ENCODE measurements around the gene GTF2H2C.
"Not testable (repeated sequence)": the region's sequence is repeated elsewhere in the genome, so short reads cannot be mapped to it uniquely, and the experiment has no call there.

DNA sequence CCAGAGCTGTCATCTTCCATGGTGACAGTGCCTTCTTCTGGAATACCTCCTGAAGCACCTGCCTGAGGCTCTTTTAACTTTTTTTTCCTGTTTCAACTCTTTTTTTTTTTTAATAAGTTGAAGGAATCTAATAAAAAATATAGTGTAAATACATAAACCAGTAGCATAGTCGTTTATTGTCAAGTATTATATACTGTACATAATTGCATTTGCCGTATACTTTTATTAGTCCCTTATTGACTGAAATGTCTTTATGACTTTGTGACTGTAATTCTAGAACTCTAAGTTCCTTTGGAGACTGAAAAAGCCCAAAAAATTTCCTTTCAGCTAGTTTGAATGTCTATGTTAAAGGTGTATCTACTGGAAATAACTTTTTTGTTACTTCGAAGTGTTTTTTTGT is 22.1 kb upstream of the GTF2H2C start:
- TF ChIP-seq, protein P1, sequence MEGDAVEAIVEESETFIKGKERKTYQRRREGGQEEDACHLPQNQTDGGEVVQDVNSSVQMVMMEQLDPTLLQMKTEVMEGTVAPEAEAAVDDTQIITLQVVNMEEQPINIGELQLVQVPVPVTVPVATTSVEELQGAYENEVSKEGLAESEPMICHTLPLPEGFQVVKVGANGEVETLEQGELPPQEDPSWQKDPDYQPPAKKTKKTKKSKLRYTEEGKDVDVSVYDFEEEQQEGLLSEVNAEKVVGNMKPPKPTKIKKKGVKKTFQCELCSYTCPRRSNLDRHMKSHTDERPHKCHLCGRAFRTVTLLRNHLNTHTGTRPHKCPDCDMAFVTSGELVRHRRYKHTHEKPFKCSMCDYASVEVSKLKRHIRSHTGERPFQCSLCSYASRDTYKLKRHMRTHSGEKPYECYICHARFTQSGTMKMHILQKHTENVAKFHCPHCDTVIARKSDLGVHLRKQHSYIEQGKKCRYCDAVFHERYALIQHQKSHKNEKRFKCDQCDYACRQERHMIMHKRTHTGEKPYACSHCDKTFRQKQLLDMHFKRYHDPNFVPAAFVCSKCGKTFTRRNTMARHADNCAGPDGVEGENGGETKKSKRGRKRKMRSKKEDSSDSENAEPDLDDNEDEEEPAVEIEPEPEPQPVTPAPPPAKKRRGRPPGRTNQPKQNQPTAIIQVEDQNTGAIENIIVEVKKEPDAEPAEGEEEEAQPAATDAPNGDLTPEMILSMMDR (IDR thresholded peaks at IDR 0.05; ENCODE audit: low read depth, low read length): not testable (repeated sequence)
- not testable (repeated sequence) for TF ChIP-seq POLR2A (IDR thresholded peaks at IDR 0.05; ENCODE audit: extremely low read depth, insufficient read length); MYC (IDR thresholded peaks at IDR 0.05; ENCODE audit: low read depth, low read length)

Data from NB4 (cell line).